ENCODE results near the gene ERICH4.

DNA sequence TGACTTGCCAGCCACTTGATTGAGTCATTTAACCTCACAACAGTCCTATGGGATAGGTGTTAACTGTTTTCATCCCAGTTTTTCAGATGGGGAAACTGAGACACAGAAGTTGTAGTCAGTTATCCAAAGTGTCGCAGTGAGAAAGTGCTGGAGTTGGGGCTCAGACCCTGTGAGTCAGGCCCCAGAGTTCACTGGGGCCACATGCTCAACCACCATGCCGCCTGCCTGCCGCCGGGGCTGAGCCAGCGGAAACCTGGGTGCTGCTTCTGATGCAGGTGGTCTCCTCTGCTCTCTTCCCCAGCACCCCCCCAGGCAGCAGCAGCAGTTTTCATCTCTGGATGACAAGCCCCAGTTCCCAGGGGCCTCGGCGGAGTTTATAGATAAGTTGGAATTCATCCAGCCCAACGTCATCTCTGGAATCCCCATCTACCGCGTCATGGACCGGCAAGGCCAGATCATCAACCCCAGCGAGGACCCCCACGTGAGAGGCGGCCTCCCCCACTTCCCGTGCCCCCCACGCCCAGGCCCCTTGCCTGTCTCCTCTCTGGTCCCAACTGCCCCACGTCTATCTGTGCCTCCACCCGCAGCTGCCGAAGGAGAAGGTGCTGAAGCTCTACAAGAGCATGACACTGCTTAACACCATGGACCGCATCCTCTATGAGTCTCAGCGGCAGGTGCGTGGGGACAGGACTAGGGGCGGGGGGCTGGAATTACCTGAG is 32.5 kb upstream of the ERICH4 start:
- no peak for TF ChIP-seq ZNF740 (CRISPR knock-in tag; IDR thresholded peaks at IDR 0.05)
- no peak for TF ChIP-seq ZNF740 (tag; IDR thresholded peaks at IDR 0.05)
- no peak for TF ChIP-seq POLR3A (IDR thresholded peaks at IDR 0.05; ENCODE audit: borderline replicate concordance, extremely low read depth, insufficient read depth, insufficient read length)
- TF ChIP-seq MYC (IDR thresholded peaks at IDR 0.05; ENCODE audit: low read depth, low read length): no peak
- TF ChIP-seq MYC (CRISPR knock-in tag; IDR thresholded peaks at IDR 0.05; ENCODE audit: borderline replicate concordance, low read depth): no peak
- no peak for TF ChIP-seq FOXK2 (conservative IDR thresholded peaks at IDR 0.05 in 1 of 2, IDR thresholded peaks at IDR 0.05 in 1 of 2; ENCODE audit: low read depth in 2 of 2)
- TF ChIP-seq POLR2AphosphoS5 (IDR thresholded peaks at IDR 0.05; ENCODE audit: control insufficient read depth, insufficient read depth, low read depth, low read length): no peak
- TF ChIP-seq RNF219 (CRISPR knock-in tag; IDR thresholded peaks at IDR 0.05): no peak
- TF ChIP-seq NFYB (IDR thresholded peaks at IDR 0.05; ENCODE audit: extremely low read depth, insufficient read length): no peak
- TF ChIP-seq BRF1 (IDR thresholded peaks at IDR 0.05; ENCODE audit: borderline replicate concordance, extremely low read depth, insufficient read length): no peak
- TF ChIP-seq ZEB2 (IDR thresholded peaks at IDR 0.05): no peak
